PC-9 (cell line): ENCODE measurements around the gene DOC2B.

ENCODE experiments used
- EZH2 ChIP-seq: fragments of 200-600 bp; sonication (generic); IDR thresholded peaks from 2 replicates; pipeline ENCODE4 v1.8.0; 2017; ENCODE audit warnings: antibody characterized with exemption, low read depth
- TF ChIP-seq, protein P1 (sequence below): fragments of 200-600 bp; sonication (generic); conservative IDR thresholded peaks from 2 replicates; pipeline ENCODE4 v1.6.1; 2017; ENCODE audit warnings: mixed run types, antibody characterized with exemption, mild to moderate bottlenecking, moderate library complexity

DNA sequence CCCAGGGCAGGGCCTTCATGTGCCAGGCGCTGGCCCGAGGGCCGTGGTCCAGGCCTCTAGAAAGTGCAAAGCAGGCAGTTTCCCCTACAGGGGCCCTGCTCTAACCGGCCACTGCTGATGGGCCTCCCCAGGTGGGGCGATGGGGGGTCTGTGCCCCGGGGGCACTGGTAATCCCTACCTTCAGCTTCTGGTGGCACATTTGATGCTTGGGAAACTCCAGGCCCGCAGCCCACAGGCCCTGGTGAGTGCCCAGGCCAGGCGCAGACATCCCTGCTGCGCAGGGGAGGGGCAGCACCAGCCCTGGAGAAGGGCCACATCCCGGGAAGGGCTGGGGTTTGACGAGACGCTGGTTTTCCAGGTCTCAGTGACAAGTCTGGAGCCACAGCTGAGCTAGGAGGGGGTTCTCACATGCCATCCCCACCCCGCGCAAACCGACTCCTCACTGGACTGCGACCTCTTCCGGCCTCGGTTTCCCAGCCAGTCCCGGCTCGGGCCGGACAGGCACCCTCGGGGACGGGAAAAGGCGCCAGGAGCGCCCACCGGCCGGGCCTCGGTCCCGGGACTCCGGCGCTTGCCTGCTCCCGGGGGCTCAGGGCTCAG lies 1.6 kb downstream of the DOC2B start:
- TF ChIP-seq, protein P1, sequence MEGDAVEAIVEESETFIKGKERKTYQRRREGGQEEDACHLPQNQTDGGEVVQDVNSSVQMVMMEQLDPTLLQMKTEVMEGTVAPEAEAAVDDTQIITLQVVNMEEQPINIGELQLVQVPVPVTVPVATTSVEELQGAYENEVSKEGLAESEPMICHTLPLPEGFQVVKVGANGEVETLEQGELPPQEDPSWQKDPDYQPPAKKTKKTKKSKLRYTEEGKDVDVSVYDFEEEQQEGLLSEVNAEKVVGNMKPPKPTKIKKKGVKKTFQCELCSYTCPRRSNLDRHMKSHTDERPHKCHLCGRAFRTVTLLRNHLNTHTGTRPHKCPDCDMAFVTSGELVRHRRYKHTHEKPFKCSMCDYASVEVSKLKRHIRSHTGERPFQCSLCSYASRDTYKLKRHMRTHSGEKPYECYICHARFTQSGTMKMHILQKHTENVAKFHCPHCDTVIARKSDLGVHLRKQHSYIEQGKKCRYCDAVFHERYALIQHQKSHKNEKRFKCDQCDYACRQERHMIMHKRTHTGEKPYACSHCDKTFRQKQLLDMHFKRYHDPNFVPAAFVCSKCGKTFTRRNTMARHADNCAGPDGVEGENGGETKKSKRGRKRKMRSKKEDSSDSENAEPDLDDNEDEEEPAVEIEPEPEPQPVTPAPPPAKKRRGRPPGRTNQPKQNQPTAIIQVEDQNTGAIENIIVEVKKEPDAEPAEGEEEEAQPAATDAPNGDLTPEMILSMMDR, result no peak
- TF ChIP-seq EZH2, result no peak
